Stimulated activated CD8-positive, alpha-beta memory T cell treated with anti-CD3 and anti-CD28 coated beads, Interleukin-12 subunit alpha, Interleukin-12 subunit beta, amount 100 ng/mL, for 4 hours (primary cell): ENCODE data around the gene RBM27.
"Not testable (repeated sequence)": the region's sequence is repeated elsewhere in the genome, so short reads cannot be mapped to it uniquely, and the experiment has no call there.

Experiments used
- DNase-seq: peaks from one replicate; pipeline ENCODE4 v3.0.0-alpha.2; 2020; ENCODE audit warnings: low read depth

RBM27 gene, protein sequence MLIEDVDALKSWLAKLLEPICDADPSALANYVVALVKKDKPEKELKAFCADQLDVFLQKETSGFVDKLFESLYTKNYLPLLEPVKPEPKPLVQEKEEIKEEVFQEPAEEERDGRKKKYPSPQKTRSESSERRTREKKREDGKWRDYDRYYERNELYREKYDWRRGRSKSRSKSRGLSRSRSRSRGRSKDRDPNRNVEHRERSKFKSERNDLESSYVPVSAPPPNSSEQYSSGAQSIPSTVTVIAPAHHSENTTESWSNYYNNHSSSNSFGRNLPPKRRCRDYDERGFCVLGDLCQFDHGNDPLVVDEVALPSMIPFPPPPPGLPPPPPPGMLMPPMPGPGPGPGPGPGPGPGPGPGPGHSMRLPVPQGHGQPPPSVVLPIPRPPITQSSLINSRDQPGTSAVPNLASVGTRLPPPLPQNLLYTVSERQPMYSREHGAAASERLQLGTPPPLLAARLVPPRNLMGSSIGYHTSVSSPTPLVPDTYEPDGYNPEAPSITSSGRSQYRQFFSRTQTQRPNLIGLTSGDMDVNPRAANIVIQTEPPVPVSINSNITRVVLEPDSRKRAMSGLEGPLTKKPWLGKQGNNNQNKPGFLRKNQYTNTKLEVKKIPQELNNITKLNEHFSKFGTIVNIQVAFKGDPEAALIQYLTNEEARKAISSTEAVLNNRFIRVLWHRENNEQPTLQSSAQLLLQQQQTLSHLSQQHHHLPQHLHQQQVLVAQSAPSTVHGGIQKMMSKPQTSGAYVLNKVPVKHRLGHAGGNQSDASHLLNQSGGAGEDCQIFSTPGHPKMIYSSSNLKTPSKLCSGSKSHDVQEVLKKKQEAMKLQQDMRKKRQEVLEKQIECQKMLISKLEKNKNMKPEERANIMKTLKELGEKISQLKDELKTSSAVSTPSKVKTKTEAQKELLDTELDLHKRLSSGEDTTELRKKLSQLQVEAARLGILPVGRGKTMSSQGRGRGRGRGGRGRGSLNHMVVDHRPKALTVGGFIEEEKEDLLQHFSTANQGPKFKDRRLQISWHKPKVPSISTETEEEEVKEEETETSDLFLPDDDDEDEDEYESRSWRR

DNA sequence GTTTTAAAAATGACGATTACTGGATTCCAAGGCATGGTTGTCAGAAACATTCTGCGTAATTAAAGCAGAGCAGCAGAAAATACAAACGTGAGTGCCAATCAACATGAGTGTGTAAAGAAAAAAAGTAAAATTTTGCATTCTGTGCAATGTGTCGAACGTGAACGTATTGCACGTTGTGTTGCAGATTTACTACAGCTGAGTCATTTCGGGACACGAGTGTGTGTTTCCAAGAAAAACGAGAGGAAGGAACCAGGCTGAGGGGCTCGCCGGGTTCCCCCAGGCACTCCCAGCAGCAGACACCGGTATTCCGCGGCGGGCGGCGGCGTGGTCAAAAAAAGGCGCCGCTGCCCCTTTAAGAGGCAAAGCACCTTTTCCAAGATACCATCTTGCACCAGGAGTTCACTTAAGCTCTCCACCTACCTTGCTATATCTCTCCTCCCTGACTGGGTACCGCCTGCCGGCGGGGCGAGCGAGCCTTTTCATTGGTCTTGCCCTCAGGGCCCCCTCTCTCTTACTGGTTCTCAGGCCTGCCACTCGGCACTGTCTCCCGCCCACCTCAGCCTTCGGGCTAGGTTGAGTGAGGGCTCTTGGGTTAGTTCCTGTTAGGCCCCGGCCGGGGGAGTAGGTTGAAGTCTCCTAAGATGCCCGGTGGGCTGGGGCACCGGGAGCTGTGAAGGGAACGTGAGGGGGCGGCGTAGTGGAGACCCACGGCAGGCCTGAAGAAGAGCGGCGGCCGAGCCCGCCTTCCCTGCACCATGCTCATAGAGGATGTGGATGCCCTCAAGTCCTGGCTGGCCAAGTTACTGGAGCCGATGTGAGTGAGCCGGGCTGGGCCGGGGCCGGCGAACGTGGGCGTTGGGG, at the start of gene RBM27:
Gene RBM27 (plus strand): TSS at position 595 of the 861 bp plus-strand sequence. CDS start 161 bp downstream, at position 756.
- peak; percentile 94 for DNase-seq

GRCh38 chr5:146158255-146158654, 45.1 kb upstream of the RBM27 start:
- no peak for DNase-seq

DNA sequence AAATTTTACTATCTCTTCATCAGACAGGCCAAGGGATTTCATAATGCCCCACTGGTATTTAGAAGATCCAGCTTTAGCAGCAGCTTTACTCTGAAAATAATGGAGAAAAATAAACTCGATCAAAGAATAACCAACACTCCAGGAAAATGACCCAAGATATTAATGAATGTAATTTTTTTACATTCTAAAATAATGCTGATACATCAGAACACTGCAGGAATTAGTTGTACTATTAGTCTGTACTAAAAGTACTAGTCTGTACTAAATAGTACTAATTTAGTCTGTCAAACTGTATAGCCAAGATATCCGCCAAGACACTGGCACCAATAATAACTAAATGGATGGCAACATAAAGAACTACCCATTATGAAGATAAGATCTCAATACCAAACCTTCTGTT, 39.0 kb upstream of the RBM27 start:
- no peak for DNase-seq

GRCh38 chr5:146165460-146165859, 37.9 kb upstream of the RBM27 start:
- DNase-seq = no peak

- DNase-seq = no peak
Observed at GRCh38 chr5:146165903-146166302, 37.5 kb upstream of the RBM27 start.

- DNase-seq = no peak
Observed at GRCh38 chr5:146169076-146169475, 34.3 kb upstream of the RBM27 start.

DNA sequence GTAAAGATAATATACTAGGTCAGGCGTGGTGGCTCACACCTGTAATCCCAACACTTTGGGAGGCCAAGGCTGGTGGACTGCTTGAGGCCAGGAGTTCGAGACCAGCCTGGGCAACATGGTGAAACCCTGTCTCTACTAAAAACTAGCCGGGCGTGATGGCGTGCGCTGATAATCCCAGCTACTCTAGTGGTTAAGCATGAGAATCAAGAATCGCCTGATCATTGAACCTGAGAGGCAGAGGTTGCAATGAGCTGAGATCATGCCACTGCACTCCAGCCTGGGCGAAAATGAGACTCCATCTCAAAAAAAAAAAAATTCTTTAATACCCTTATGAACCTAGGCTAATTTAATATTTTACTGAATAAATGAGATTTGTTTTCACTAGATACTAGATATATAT, 30.4 kb upstream of the RBM27 start:
- not testable (repeated sequence) for DNase-seq

DNA sequence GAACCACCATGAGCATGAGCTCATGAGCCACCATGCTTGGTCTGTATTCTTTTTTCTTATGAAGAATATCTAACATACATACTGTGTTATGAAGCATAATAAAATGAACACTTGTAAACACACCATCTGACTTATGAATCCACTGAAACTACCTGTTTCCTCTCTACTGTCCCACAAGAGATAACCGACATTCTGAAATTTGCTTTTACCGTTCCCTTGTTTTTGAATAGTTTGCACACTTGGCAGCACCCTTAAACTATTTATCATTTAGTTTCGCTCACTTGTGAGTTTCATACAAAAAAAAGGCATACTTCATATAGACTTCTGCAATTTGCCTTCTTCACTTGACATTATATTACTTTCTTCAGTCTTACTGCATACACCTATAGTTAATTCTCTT, 29.8 kb upstream of the RBM27 start:
- no peak for DNase-seq

DNA sequence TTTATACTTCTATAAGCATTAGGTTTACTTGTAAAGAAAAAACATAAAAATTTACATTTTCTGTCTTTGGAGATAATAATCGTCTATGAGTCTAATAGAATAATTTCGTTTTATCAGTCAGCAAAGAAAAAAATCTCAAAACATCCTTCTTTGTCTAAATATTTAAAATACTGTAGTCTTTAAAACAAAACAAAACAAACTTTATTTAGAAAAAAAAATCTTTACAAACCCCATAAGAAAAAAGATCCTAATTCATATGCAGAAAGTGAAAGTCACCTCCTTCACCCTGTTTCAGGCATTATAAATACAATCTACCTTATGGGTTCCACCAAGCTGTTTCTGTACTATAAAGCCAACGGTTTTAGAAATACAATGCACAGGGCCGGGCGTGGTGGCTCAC, 26.6 kb upstream of the RBM27 start:
- DNase-seq = no peak

- no peak for DNase-seq
Observed at GRCh38 chr5:146179696-146180095, 23.7 kb upstream of the RBM27 start.

GRCh38 chr5:146183403-146183802, 20.0 kb upstream of the RBM27 start:
- not testable (repeated sequence) for DNase-seq

DNA sequence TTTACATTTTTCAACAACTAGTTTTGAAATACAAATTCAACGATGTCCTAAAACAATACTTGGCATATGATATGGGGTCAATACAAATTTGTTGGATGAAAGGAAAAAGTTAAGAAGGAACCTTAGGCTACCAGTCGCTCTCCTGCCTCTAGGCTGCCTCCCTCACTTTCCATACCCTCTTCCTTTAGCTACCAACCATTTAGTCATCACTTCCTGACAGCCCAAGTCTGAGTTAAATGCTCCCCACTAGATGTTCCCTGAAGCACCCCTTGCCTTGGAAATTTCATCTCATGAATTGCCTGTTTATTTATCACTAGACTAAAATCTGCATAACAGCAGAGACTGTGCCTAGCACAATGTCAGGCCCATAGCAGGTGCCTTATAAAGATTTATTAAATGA, 18.2 kb upstream of the RBM27 start:
- DNase-seq = no peak

- DNase-seq = no peak
Observed at GRCh38 chr5:146188358-146188757, 15.0 kb upstream of the RBM27 start.

DNA sequence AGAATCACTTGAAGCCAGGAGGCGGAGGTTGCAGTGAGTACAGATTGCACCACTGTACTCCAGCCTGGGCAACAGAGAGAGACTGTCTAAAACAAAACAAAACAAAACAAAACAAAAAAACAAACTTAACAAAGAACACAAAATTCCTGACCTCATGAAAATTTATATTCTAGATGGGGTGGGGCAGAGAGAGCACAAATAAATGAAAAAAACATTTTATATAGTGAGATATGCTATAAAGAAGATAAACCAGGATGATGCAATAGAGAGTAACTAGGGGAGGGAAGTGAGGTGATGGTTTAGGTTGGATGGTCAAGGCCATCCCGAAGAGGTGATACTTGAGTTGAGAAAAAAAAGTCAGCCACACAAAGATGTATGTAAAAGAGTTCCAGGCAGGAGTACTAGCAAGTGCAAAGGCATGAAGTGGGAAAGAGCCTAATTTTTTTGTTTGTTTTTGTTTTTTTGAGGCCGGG, 10.8 kb upstream of the RBM27 start:
- DNase-seq = no peak

DNA sequence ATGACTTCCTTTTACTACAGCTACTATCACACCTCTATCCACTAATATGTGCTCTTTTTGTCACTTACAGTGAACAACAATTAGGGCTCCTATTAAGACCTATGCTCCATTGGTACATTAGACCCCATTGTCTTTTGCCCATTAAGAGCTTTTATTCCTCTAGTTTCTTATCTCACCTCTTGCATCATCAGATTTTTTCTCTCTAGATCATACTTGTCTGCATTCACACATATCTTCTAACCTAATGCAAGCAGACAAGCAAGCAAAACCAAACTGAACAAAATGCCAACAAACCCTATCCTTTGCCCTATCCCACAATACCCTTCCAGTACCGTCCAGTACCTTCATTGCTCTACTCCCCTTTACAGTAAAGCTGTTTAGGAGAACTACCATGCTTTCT, 10.1 kb upstream of the RBM27 start:
- no peak for DNase-seq

- not testable (repeated sequence) for DNase-seq
Observed at GRCh38 chr5:146194997-146195396, 8.4 kb upstream of the RBM27 start.

DNA sequence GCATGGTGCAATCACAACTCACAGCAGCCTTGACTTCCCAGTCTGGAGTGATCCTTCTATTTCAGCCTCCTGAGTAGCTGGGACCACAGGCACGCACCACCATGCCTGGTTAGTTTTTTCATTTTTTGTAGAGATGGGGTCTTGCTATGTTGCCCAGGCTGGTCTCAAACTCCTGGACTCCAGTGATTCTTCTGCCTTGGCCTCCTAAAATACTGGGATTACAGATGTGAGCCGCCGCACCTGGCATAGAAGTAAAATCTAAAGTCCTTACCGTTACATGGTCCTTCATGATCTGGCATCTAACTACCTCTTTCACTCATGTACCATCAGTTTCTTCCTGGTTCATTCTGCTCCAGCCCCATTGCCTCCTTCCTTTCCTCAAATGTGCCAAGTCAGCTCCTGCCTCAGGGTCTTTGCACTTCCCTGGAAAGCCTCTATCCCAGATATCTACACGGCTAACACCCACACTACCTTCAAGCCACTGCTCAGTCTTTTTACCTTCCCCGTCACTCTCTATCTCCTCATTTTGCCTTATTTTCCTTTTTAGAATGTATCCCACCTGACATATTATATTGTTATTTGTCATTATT, 6.9 kb upstream of the RBM27 start:
- DNase-seq = no peak

GRCh38 chr5:146199176-146199815, 4.1 kb upstream of the RBM27 start:
- no peak for DNase-seq

DNA sequence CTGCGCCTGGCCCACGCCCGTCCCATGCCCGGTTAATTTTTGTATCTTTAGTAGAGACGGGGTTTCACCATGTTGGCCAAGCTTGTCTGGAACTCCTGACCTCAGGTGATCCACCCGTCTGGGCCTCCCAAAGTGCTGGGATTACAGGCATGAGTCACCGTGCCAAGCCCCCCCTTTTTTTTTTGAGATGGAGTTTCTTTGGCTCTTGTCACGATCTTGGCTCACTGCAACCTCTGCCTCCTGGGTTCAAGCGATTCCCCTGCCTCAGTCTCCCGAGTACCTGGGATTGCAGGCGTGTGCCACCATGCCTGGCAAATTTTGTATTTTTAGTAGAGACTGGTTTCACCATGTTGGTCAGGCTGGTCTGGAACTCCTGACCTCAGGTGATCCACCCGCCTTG, 1.6 kb upstream of the RBM27 start:
- not testable (repeated sequence) for DNase-seq

- DNase-seq = no peak
Observed at GRCh38 chr5:146203872-146204192, 427 bp downstream of the RBM27 start.
